ENCODE results near the gene CREB3L4. TPM values are rescaled to one million over a fixed set of nuclear protein-coding genes. Genes with fewer than 3 reads are reported as not detected.

Gene CREB3L4
- polyA plus RNA-seq, 1 donor: 36.1 TPM

Other genes starting within 250 kb of the CREB3L4 start
- gene INTS3, start 239.9 kb upstream of the CREB3L4 start, polyA plus RNA-seq (ENCODE audit: insufficient read length): 142 TPM
- 40.7 TPM for gene SLC27A3, start 192.5 kb upstream of the CREB3L4 start, polyA plus RNA-seq (ENCODE audit: insufficient read length)
- 34.8 TPM for gene GATAD2B, start 44.9 kb upstream of the CREB3L4 start, polyA plus RNA-seq (ENCODE audit: insufficient read length)
- 44.3 TPM for gene DENND4B, start 21.2 kb upstream of the CREB3L4 start, polyA plus RNA-seq (ENCODE audit: insufficient read length)
- gene CRTC2, start 9.3 kb upstream of the CREB3L4 start, polyA plus RNA-seq (ENCODE audit: insufficient read length): 48.2 TPM
- 66.4 TPM for gene SLC39A1, start 4.4 kb upstream of the CREB3L4 start, polyA plus RNA-seq (ENCODE audit: insufficient read length)
- gene JTB, start 9.8 kb downstream of the CREB3L4 start, polyA plus RNA-seq (ENCODE audit: insufficient read length): 89.6 TPM
- gene RAB13, start 18.4 kb downstream of the CREB3L4 start, polyA plus RNA-seq (ENCODE audit: insufficient read length): 151 TPM
- gene RPS27, start 22.9 kb downstream of the CREB3L4 start, polyA plus RNA-seq (ENCODE audit: insufficient read length): 2,566 TPM
- 0.17 TPM for gene NUP210L, start 187.2 kb downstream of the CREB3L4 start, polyA plus RNA-seq (ENCODE audit: insufficient read length)
- 272 TPM for gene TPM3, start 224.2 kb downstream of the CREB3L4 start, polyA plus RNA-seq (ENCODE audit: insufficient read length)
- gene CFAP141, start 238.4 kb downstream of the CREB3L4 start, polyA plus RNA-seq (ENCODE audit: insufficient read length): not detected